Ovary (tissue), 9 donors: ENCODE measurements around the gene CSMD2. TPM values are rescaled to one million over a fixed set of nuclear protein-coding genes. Genes with fewer than 3 reads are reported as not detected.

ENCODE experiments used
- DNase-seq, 5 donors: peaks; one replicate each; pipeline ENCODE4 v3.0.0-alpha.2; 2019 to 2020
- H3K27ac ChIP-seq, 2 donors: fragments of 200-600 bp; one replicate each; pipeline versions ENCODE4 v1.5.1 to v1.8.0; 2019 to 2022
- H3K27me3 ChIP-seq: fragments of 200-600 bp; one replicate; pipeline ENCODE4 v1.8.0; 2022
- H3K36me3 ChIP-seq: fragments of 200-600 bp; sonication (generic); one replicate; pipeline ENCODE4 v1.5.1; 2019
- H3K4me1 ChIP-seq: one replicate; pipeline ENCODE4 v1.8.1; 2013; ENCODE audit warnings: mild to moderate bottlenecking, moderate library complexity; ENCODE audit not compliant: insufficient read depth
- H3K4me3 ChIP-seq: fragments of 200-600 bp; sonication (generic); one replicate; pipeline ENCODE4 v1.5.1; 2017
- H3K9me3 ChIP-seq, 2 donors: fragments of 200-600 bp in 1 of 2; sonication (generic) in 1 of 2; one replicate each; pipeline versions ENCODE4 v1.5.1 to v1.8.1; 2013 to 2019; ENCODE audit warnings: mild to moderate bottlenecking in 1 of 2, moderate library complexity in 1 of 2
- EP300 ChIP-seq: sonication (generic); formaldehyde crosslinking; IDR thresholded peaks from one replicate; pipeline ENCODE4 v1.6.1; 2017; ENCODE audit warnings: antibody characterized with exemption
- POLR2A ChIP-seq: fragments of 450-650 bp; IDR thresholded peaks from one replicate; pipeline ENCODE4 v1.6.1; 2017; ENCODE audit warnings: antibody characterized with exemption, mild to moderate bottlenecking, moderate library complexity
- WGBS, 3 donors: extraction: QIAGEN DNeasy Blood & Tissue Kit in 1 of 3; methylation state at CpG; one replicate each; pipeline versions ENCODE4 v1.1.5 to v1.1.7; 2013 to 2017; 5-methylcytosine and 5-hydroxymethylcytosine counted together
- intact Hi-C, 4 donors: fragments of 100-400 bp; cut with DNase I; formaldehyde crosslinking; loops; one replicate each; pipeline versions ENCODE4 v1.11.0 to v1.15.1; 2022 to 2023
- polyA plus RNA-seq, 2 donors: library from polyadenylated mRNA; stranded (reverse); fragments of 200-250 nt in 1 of 2; fragments of 350-450 nt in 1 of 2; fragmentation: Illumina TruSeq in 1 of 2; extraction: RNeasy Lipid Tissue Mini Kit (QIAGEN cat#74804) in 1 of 2; gene quantifications; one replicate each; pipeline ENCODE4 v1.2.3, GENCODE V29; 2013 to 2014
- total RNA-seq, 7 donors: library from RNA; depleted of rRNA in 2 of 7; stranded (reverse); fragments of >200 nt in 2 of 7; fragmentation: NEBNext Ultra II Directional in 3 of 7; extraction: Animal tissue kit (Norgen Biotek cat#: 25700) in 3 of 7; gene quantifications; one replicate each; pipeline versions ENCODE4 v1.1.0 to v1.2.4, GENCODE V29; 2016 to 2023
- TF ChIP-seq, protein P1 (sequence below), 3 donors: fragments of 450-650 bp in 2 of 3; fragments of 200-600 bp in 1 of 3; IDR thresholded peaks; one replicate each; pipeline versions ENCODE4 v1.5.1 to v1.8.0; 2016 to 2022; ENCODE audit warnings: antibody characterized with exemption in 3 of 3, mild to moderate bottlenecking in 1 of 3
- donor health status: DM: no; HTN: no; CAD: no; lungs with moderate emphysema.
- donor health status: DM: no; HTN: no; CAD: no.
- donor health status: Bipolar disorder and iron deficiency.
- donor health status: DM: yes; HTN: yes; CAD: no.
- donor health status: DM: no; HTN: no; CAD: no.
- donor health status: DM: yes; HTN: yes; CAD: no.

CSMD2 gene
- total and polyA plus RNA-seq, 9 donors: 0.04 to 1.6 (median 0.18) TPM; not detected in 3

DNA sequence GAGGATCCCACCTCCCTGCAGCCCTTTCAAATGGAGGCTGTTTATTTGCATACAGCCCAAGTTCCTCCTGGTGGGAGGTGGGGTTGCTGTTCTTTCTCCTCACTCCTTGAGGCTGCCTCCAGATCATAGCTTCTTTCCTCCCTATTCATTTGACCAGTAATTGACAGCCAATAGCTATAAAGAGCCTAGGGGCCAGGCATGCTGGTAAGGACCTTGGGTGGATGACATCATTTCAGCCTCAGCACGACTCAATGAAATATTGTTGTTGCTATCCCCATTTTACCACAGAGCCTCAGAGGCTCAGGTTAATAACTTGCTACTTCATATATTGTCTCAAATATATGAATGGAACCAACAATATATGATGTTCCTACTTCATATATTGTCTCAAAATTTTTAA is 661.5 kb downstream of the CSMD2 start:
- H3K9me3 ChIP-seq: no peaks in the 10 kb centered on the region
- no peaks in the 10 kb centered on the region for H3K4me1 ChIP-seq
- 69 to 86% (median 74%) methylated on average over 1 of the region's 1 CpG for WGBS, 3 donors
- H3K36me3 ChIP-seq: no peaks in the 10 kb centered on the region
- intact Hi-C loops: no loop called here
- DNase-seq: no peak
- no peak overlapping the region for H3K27ac ChIP-seq
- no peak for TF ChIP-seq POLR2A
- TF ChIP-seq, protein P1, sequence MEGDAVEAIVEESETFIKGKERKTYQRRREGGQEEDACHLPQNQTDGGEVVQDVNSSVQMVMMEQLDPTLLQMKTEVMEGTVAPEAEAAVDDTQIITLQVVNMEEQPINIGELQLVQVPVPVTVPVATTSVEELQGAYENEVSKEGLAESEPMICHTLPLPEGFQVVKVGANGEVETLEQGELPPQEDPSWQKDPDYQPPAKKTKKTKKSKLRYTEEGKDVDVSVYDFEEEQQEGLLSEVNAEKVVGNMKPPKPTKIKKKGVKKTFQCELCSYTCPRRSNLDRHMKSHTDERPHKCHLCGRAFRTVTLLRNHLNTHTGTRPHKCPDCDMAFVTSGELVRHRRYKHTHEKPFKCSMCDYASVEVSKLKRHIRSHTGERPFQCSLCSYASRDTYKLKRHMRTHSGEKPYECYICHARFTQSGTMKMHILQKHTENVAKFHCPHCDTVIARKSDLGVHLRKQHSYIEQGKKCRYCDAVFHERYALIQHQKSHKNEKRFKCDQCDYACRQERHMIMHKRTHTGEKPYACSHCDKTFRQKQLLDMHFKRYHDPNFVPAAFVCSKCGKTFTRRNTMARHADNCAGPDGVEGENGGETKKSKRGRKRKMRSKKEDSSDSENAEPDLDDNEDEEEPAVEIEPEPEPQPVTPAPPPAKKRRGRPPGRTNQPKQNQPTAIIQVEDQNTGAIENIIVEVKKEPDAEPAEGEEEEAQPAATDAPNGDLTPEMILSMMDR (IDR thresholded peaks at IDR 0.05): no peak
- no peak for TF ChIP-seq EP300
- no peaks in the 10 kb centered on the region for H3K27me3 ChIP-seq
- H3K4me3 ChIP-seq: no peak overlapping the region

DNA sequence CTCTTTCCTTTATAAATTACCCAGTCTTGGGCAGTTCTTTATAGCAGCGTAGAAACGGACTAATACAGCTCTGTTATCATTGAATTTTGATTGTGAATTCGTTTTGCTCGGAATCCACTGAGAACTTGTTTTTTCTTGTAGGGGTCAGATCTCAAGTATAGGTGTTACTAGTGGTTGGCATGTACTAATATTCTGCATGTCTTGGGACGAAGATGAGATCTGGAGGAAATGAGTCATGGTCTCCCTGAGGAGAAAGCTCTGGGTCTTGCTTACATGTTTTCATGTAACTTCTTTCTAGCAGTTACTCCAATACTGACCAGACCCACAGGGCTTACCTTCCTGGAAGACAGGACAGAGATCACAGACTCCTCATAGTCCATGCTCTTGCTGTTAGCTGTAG is 662.3 kb downstream of the CSMD2 start:
- Histone ChIP-seq H3K4me1 (no peaks in the 10 kb centered on the region), H3K9me3 (no peaks in the 10 kb centered on the region), H3K27ac (no peak overlapping the region), H3K27me3 (no peaks in the 10 kb centered on the region), H3K36me3 (no peaks in the 10 kb centered on the region), H3K4me3 (no peak overlapping the region)
- intact Hi-C loops: no loop called here
- WGBS, 3 donors: 63 to 84% (median 73%) methylated on average over 5 of the region's 5 CpGs
- TF ChIP-seq, protein P1 (IDR thresholded peaks at IDR 0.05): no peak
- no peak for TF ChIP-seq POLR2A
- TF ChIP-seq EP300: no peak
- no peak for DNase-seq

DNA sequence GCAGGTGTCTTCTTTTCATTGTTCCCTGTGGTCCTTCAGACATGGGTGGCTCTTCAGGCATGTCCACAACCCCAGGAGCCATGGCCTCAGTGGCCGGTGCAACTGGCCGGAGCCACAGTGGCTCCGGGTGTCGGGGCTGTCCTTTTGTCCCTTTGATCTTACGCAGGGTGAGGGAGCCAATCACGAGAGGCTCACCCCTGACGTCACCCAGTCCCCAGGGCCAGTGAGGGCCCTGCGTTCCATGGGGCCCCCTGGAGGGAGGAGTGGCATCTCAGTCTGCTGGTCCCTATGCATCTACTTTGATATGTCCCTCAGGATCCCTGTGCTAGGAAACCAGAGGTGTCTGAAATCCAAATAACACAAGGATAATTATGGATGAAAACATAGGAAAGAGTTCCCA is 663.3 kb downstream of the CSMD2 start:
- intact Hi-C loops: no loop called here
- H3K27ac ChIP-seq: no peak overlapping the region
- H3K27me3 ChIP-seq: no peaks in the 10 kb centered on the region
- no peaks in the 10 kb centered on the region for H3K36me3 ChIP-seq
- H3K4me1 ChIP-seq: no peaks in the 10 kb centered on the region
- TF ChIP-seq, protein P1 (IDR thresholded peaks at IDR 0.05): no peak
- no peak for TF ChIP-seq EP300
- H3K9me3 ChIP-seq: no peaks in the 10 kb centered on the region
- H3K4me3 ChIP-seq: no peak overlapping the region
- 87 to 91% (median 88%) methylated on average over 8 of the region's 8 CpGs for WGBS, 3 donors
- no peak for DNase-seq

DNA sequence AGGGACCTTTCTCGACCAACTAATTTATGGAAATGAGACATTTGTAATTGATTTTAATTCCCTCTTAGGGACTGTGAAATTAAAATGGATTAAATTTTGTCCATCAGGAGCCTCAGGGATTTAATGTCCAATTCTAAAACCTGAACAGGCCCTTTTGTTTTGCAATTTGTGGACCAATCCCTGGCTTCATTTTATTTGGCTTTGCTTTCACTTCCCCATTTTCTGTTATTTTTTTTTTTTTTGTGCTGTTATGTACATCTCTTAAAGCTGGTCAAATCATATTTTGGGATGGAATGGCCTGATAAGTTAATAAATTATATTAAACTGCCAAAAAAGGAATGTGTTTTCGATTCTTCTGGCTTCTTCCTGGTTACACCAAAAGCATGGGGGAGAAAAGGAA is 663.7 kb downstream of the CSMD2 start:
- H3K9me3 ChIP-seq: peaks cover 0 to 3% of the 10 kb centered on the region in 2 donors
- WGBS, 3 donors: 69 to 77% (median 72%) methylated on average over 2 of the region's 2 CpGs
- H3K36me3 ChIP-seq: no peaks in the 10 kb centered on the region
- H3K27me3 ChIP-seq: no peaks in the 10 kb centered on the region
- no peak overlapping the region for H3K27ac ChIP-seq
- no peak for DNase-seq
- H3K4me3 ChIP-seq: no peak overlapping the region
- intact Hi-C loops: no loop called here
- TF ChIP-seq POLR2A: no peak
- TF ChIP-seq EP300: no peak
- TF ChIP-seq, protein P1 (IDR thresholded peaks at IDR 0.05): no peak
- no peaks in the 10 kb centered on the region for H3K4me1 ChIP-seq

DNA sequence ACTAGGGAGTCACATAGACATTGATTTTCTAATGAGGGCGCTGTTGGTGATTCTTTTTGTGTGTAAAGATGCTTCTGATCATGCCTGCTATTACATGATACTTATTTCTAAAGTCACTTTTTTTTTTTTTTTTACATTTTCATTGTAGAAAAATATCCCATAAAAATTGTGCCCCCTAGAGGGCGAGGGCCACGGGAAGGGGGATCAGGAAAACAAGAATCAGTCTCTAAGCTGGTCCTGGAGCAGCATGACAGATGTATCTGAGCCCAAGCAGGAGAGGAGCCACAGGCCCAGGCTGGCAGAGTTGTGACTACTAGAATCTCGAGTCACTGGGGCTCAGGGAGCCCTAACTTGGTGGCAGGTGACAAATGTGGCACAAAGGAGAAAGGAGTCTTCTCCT is 664.5 kb downstream of the CSMD2 start:
- Histone ChIP-seq H3K36me3 (no peaks in the 10 kb centered on the region), H3K4me1 (no peaks in the 10 kb centered on the region), H3K27me3 (no peaks in the 10 kb centered on the region), H3K9me3 (peaks cover 0 to 3% of the 10 kb centered on the region in 2 donors), H3K27ac (no peak overlapping the region), H3K4me3 (no peak overlapping the region)
- intact Hi-C loops: no loop called here
- WGBS, 3 donors: 66 to 73% (median 72%) methylated on average over 4 of the region's 4 CpGs
- TF ChIP-seq POLR2A (no peak), EP300 (no peak)
- TF ChIP-seq, protein P1 (IDR thresholded peaks at IDR 0.05): no peak
- no peak for DNase-seq
